ENCODE measurements around the gene UBE2U.

DNA sequence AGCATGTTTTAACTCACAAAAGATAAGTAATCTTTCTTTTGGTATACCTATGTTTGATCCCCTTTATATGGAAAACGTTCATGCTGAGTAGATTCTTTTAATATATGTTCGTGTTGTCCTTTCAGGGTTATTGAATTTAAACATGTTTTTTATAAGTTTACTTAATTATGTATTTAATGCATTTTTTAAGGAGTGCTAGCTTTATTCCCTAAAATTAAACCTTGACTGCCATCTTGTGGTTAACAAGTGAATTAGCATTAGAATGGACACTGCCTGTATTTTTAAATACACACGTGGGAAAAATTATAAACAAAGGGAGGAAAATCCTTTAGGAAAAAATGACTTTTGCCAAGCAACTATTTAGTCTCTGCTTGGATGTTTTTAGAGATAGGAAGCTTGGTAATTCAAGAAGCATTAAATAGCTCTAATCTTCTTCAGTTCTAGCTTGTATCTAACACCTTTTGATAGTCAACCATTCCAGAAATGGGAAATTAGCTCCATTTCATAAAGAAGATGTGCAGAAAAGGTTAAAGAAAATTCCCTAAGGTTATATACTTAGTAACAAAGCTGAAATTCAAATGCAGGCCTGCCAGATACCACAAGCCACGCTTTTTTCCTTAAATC, 43.0 kb downstream of the UBE2U start:
- TF ChIP-seq EP300 (IDR thresholded peaks at IDR 0.05) (no peak), POLR2A (IDR thresholded peaks at IDR 0.05) (no peak)
- TF ChIP-seq, protein P1, sequence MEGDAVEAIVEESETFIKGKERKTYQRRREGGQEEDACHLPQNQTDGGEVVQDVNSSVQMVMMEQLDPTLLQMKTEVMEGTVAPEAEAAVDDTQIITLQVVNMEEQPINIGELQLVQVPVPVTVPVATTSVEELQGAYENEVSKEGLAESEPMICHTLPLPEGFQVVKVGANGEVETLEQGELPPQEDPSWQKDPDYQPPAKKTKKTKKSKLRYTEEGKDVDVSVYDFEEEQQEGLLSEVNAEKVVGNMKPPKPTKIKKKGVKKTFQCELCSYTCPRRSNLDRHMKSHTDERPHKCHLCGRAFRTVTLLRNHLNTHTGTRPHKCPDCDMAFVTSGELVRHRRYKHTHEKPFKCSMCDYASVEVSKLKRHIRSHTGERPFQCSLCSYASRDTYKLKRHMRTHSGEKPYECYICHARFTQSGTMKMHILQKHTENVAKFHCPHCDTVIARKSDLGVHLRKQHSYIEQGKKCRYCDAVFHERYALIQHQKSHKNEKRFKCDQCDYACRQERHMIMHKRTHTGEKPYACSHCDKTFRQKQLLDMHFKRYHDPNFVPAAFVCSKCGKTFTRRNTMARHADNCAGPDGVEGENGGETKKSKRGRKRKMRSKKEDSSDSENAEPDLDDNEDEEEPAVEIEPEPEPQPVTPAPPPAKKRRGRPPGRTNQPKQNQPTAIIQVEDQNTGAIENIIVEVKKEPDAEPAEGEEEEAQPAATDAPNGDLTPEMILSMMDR (IDR thresholded peaks at IDR 0.05) = peak; percentile 69 to 80 (median 76)

All from gastroesophageal sphincter (tissue), 3 donors.